ENCODE measurements around the gene TBC1D2B. TPM values are rescaled to one million over a fixed set of nuclear protein-coding genes. Genes with fewer than 3 reads are reported as not detected.

Gene TBC1D2B
- total and polyA plus RNA-seq, 8 donors = 37.6 to 64.9 (median 49.2) TPM

- Histone ChIP-seq H3K4me3 (no peak overlapping the region), H3K36me3 (no peaks in the 10 kb centered on the region), H3K4me1 (peaks cover 1 to 25% of the 10 kb centered on the region in 2 donors), H3K9me3 (no peaks in the 10 kb centered on the region), H3K27me3 (no peaks in the 10 kb centered on the region), H3K27ac (no peak overlapping the region)
- intact Hi-C loops (cut with DNase I) = no loop called here
- DNase-seq (no peak), ATAC-seq (no peak)
- TF ChIP-seq CTCF (IDR thresholded peaks at IDR 0.05) = no peak
Measured at GRCh38 chr15:78090422-78091063, 13.0 kb upstream of the TBC1D2B start.

GRCh38 chr15:78088773-78089080, 11.2 kb upstream of the TBC1D2B start:
- H3K9me3 ChIP-seq = no peaks in the 10 kb centered on the region
- peaks cover 8 to 42% of the 10 kb centered on the region in 2 donors for H3K4me1 ChIP-seq
- no peaks in the 10 kb centered on the region for H3K36me3 ChIP-seq
- intact Hi-C loops (cut with DNase I) = no loop called here
- no peak overlapping the region for H3K4me3 ChIP-seq
- H3K27me3 ChIP-seq = no peaks in the 10 kb centered on the region
- ATAC-seq (no peak), DNase-seq (no peak)
- no peak overlapping the region for H3K27ac ChIP-seq
- TF ChIP-seq CTCF (IDR thresholded peaks at IDR 0.05) = no peak

GRCh38 chr15:78087951-78088772, 10.7 kb upstream of the TBC1D2B start:
- intact Hi-C loops (cut with DNase I) = no loop called here
- Histone ChIP-seq H3K9me3 (no peaks in the 10 kb centered on the region), H3K27ac (no peak overlapping the region), H3K36me3 (no peaks in the 10 kb centered on the region), H3K27me3 (no peaks in the 10 kb centered on the region), H3K4me3 (no peak overlapping the region), H3K4me1 (peaks cover 8 to 48% of the 10 kb centered on the region in 2 donors)
- no peak for TF ChIP-seq CTCF (IDR thresholded peaks at IDR 0.05)
- DNase-seq (peak in 1 of 4 donors; percentile 36), ATAC-seq (peak; percentile 48)

- no peak for TF ChIP-seq CTCF (IDR thresholded peaks at IDR 0.05)
- Histone ChIP-seq H3K27ac (no peak overlapping the region), H3K4me3 (no peak overlapping the region), H3K36me3 (no peaks in the 10 kb centered on the region), H3K9me3 (no peaks in the 10 kb centered on the region), H3K27me3 (no peaks in the 10 kb centered on the region), H3K4me1 (peaks cover 8 to 63% of the 10 kb centered on the region in 2 donors)
- intact Hi-C loops (cut with DNase I) = no loop called here
- no peak for DNase-seq
- no peak for ATAC-seq
Measured at GRCh38 chr15:78085928-78086327, 8.4 kb upstream of the TBC1D2B start.

- ATAC-seq (no peak), DNase-seq (no peak)
- peak overlapping the region in 1 of 2 donors; percentile 83 for H3K27ac ChIP-seq
- no peak for TF ChIP-seq CTCF (IDR thresholded peaks at IDR 0.05)
- intact Hi-C loops (cut with DNase I) = no loop called here
- no peak overlapping the region for H3K4me3 ChIP-seq
- no peaks in the 10 kb centered on the region for H3K9me3 ChIP-seq
- H3K27me3 ChIP-seq = no peaks in the 10 kb centered on the region
- H3K4me1 ChIP-seq = peaks cover 8 to 66% of the 10 kb centered on the region in 2 donors
- no peaks in the 10 kb centered on the region for H3K36me3 ChIP-seq
Measured at GRCh38 chr15:78084449-78084750, 6.9 kb upstream of the TBC1D2B start.

Data from left lung (tissue), 10 donors.